Retina (tissue), 1 donor: ENCODE data around the gene THSD7A.

Experiments used
- DNase-seq: peaks from one replicate; pipeline ENCODE4 v3.0.0-alpha.2; 2016

The THSD7A gene

DNA sequence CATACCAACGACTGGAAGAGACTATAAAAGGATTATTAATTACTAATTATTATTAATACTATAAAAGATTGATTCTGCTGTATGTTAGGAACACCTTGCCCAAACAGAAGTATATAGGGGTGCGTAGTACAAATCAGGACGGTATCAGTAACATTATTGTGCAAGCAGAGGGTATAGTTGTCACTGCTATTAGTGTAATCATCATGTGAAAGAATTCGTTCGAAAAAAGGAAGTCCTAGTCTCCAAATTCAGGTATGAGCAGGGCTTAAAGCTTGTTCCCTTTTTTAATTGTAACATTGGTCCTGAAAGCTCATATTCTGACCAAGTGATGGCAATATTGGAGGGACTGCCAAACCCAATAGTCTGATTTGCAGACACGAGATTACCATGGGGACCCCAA lies 81.8 kb downstream of the THSD7A start:
- no peak for DNase-seq

DNA sequence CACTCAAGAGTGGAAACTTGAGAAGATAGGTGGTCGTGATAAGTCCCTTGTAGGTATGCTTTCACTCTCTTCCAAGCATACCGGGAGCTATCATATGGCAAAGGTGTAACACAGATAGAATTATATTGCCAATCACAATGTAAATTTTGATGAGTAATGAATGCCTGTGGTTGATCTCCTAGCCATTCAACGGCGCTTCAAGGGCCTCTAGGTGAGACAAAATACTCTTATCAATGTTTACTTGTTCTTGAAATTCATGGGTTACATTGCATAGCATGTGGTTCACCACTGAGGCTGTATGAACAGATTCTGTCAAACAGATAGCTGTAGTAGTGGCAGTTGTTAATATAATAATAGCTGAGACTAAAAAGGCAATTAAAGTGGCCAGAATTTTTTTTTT lies 82.4 kb downstream of the THSD7A start:
- no peak for DNase-seq

DNA sequence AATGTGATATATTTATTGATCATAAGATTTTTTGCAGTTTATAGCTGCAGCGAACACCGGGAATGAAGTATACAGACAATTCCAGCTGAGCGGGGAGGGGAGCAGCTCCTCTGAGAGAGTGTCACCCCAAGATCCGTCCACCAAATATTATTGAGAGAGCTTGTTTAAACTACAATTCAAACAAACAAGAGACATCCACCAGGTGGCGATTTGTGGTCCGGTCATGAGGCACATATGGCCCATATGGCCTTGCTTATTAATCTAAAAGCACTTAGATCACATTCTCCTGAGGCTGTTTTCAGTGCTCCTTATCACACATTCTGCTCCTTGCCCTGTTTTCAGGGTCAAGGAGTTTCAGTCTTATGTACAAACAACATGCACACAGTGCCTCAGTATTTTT lies 83.1 kb downstream of the THSD7A start:
- peak; percentile 19 for DNase-seq

DNA sequence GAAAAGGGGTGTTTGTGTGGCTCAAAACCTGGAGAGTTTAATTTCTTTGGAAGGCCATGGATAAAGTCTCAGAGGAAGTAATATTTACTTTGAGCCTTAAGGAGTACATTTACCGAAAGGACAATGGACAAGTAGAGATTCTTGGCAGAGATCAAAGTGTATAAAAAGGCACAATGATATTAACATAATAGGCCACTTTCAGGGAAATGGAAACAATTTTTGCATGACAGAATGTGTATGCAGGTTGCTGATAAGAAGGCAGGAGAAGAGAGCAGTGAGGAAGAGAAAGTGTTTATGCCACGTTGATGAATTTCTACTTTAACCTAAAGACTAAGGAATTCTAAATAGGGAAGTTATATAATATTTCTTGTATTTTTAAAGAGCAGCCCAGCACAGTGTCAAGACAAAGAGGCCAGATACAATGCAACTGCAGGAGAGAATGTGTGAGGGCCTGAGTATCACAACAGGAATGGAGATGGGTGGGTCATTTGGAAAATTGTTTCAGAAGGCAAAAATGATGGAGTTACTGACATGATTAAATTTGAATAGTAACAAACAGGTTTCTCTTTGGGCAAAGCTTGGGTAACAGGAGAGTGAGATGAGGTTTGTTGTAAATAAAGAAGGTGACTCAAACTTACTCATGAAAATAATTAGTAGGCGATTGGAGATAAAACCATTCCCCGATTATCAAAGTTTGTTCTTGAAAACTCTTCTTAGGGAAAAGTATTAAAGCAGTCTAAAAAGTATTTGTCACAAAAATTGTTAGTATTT lies 84.1 kb downstream of the THSD7A start:
- DNase-seq: no peak

DNA sequence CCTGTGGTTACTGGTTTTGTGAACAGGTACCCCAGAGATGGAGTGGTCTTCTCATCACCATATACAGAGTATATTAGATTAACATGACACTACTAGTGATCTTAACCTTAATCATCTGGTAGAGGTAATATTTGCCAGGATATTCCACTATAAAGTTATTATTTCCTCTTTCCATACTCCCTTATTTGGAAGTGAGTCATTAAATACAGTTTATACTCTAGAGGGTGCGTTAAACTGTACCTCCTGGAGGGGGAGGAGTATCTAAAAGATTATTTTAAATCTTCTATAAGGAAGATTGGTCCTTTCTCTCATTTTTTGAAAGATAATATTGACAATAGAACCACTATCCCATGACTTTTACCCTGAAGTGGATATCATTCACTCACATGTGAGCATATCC lies 85.4 kb downstream of the THSD7A start:
- DNase-seq: no peak

DNA sequence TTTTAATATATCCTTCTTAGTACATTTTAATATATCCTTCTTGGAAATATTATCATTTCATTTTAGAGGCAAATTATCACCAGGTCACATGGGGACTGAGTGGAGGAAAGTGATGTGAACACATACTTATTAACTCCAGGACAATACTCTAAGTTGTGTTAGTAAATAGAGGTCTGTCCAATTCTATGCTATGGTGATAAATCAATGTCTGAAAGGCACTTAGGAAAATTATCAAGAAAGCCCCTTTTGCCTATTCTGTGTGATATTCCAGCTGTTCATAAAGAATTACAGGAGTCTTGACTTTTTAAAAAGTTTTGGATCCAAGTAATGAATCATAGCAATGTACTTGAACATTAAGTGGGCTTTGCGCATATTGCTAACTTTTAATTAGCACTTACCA lies 88.5 kb downstream of the THSD7A start:
- no peak for DNase-seq

DNA sequence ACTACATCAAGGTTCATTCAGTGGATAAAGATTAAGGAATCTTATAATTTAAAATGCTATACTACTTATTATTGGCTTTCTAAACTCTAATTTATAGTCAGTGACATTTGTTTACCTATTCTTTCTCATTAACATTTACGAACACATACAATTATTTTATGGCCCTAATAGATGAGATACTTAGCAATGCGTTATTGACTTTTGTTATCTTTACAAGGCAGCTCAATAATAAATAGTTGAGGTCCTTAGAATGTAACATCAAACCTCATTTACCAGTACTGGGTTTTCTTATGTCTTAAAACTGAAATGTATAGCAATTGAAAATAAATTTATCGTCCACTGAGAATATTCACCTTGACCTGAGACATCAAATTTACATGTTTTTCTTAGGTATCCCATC lies 89.0 kb downstream of the THSD7A start:
- no peak for DNase-seq

DNA sequence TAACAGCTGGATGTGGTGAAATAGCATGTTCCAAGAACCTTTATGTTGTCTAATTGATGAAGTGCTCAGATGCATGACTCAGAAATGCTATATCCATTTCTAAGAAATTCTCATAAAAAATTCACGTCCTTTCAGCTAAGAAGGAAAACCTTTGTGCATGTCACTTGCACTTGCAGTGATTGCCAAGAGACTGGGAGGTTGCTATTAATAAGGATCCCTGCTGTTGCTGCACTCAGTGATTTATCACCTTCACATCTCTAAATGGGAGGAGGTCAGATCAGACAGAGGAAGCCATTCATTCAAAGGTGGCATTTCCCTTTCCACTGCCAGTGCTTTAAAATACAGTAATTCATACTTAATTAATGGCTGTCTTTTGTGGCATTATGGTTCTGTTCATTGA lies 89.5 kb downstream of the THSD7A start:
- DNase-seq: peak; percentile 53

DNA sequence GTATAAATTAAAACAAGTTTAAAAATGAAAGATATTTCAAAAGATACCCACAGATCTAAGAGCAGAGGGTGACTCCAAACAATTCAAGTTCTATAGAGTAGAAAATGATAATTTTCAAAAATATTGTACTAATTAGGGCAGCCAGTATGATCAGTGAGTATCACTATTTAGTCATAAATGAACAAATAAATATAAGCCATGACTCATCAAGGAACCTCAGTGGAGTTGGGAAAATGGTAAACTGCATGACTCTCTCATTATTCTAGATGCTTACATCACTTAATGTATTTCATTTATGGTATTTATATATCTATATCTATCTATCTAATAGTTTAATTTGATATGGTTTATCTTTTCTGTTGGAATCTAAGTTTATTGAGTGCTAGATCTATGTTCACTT lies 94.3 kb downstream of the THSD7A start:
- DNase-seq: no peak

DNA sequence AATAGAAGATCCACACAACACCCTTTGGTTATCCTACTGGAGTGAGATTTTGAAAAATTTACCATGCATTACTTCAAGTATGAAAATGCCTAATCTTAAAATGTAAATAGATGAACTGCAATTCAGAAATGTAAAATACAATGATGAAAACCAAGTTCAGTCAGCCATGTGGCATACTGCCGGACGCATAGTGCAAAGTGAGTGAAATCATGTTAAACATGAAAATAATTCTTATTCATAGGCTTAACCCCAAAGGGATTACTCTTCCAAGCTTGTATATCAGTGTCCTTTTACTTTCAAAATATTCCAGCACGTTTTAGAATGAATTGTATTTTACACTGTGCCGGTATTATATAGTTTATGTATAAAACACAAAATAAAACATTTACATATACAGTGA lies 99.8 kb downstream of the THSD7A start:
- DNase-seq: no peak

DNA sequence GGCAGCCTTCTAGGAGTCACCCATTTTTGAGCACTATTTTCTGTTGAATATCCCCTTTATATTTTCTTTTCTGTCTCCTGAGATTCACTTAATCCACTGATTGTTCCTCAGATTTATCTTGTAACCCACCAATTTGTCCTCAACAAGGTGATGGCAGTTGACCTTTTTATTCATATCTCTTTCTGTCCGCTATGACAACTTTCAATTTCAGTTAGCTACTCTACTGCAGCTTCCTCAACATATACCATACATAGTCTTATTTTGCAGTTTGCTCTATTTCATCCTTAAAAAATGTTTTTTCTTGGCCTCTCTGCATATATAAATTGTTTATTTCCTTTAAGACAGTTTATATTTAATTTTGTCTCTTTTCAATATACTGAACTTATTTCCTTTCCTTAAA lies 101.3 kb downstream of the THSD7A start:
- no peak for DNase-seq

DNA sequence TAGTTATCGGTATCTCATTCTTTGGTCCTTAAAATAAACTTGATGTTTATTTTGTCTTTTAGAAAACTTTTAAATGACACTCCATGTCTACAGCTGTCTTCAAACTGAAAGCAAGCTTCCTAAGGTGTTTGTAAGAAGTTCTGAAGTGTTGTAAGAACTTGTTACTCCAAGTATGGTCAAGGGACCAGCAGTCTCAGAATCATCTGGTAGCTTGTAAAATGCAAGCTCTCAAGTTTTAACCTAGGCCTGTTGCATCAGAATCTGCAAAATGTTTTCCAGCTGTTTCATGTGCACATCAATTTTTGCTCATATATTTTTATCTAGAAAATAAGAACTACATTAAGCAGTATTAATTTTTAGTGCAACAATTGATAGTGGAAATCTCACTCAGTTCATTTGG lies 104.1 kb downstream of the THSD7A start:
- no peak for DNase-seq

DNA sequence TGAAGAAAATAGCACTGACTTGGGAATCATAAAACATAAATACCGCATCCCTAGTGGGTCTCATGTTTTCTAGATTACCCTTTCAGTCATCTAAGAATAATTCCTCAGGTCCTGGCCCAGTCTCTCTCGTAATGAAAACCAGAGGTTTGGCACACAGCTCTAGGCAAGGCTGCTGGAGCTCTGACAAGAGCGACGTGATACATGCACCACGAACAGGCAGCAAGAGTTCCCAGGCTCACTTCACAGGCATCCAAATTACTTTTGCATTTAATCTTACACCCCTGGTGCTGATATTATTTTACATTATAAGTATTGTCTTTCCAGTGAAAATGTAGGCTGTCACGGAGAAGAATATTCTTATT lies 105.2 kb downstream of the THSD7A start:
- no peak for DNase-seq

DNA sequence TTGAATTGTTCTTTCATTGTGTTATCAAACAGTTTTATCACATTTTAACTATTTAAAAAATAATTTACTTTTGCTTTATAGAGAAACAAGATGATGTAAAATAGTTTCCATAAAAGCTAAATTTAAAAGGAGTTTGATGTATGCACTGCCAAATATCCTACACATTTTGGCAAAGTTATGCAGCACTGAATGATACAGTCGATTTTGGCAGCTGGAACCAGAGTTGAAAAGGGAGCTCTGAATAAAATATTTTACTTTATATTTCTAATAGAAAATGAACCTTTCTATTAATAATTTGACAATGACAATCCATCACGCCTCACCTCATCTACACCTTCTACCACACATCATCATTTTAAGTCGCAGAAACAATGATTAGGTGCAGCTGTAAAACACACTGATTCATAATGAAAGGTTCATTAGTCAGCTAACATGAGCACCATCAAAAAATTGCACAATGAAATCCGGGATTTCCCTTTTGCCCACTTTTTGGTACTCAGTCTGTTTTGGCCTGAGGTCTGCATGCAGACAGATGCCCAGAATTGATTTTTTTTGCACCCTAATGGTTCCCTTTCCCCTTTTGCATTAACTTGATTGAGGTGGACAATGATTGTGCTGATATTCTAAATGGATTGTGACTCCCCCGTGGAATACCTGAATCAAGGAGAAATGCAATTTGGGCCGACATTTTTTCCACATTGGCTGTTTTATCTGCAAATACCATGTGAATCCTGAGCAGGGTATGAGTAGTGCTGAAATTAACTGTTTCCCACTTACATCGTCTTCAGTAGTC lies 105.8 kb downstream of the THSD7A start:
- peak; percentile 39 for DNase-seq

DNA sequence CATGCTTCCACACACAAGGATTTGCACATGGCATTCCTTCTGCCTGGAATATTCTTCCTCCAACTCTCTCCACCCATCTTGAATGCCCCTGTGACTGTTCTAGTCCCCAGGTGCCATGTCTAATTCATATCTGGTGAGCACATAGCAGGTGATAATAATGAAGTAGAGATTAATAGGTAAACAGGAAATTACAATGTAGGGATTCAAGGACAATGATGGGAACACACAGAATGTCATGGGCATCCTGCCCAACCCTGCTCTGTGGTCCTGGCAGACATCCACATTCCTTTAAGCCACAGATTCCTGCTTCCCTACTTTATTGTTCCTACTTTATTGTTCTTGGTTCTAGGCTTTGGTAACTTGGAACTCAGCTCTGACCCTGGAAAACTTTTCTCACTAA lies 115.8 kb downstream of the THSD7A start:
- no peak for DNase-seq

DNA sequence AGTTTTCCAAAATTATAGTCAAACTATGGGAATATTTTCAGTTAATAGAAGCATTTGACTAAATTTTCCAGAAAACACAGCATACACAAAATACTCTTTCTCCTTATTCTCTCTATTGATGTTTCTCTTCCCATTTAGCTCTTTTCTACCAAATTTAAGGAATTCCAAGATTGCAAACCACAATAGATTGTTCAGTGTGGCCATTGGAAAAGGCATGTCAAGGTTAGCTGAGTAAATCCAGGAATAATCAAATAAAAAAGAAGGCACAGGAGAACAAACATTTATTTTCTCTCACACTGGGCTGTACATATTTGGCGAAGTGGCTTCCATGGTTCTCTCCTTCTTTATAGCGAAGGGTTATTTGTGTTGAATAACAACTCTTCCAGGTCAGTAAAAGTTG lies 117.3 kb downstream of the THSD7A start:
- no peak for DNase-seq

DNA sequence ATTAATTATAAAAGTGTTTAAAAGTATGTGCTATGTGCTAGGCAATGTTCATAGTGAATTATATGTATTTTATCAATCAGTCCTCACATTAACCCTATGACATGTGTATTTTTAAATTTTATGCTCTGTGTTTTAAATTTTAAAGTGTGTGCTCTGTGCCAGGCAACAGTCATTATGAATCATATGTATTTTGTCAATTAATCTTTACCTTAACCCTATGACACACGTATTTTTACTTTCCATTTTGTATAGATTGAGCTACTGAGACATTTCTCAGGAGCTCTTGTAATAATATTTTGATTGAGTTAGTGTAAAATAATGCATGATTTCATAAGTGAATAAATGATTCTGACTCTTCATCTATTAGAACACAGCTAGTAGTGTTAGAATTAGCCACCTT lies 117.8 kb downstream of the THSD7A start:
- no peak for DNase-seq

DNA sequence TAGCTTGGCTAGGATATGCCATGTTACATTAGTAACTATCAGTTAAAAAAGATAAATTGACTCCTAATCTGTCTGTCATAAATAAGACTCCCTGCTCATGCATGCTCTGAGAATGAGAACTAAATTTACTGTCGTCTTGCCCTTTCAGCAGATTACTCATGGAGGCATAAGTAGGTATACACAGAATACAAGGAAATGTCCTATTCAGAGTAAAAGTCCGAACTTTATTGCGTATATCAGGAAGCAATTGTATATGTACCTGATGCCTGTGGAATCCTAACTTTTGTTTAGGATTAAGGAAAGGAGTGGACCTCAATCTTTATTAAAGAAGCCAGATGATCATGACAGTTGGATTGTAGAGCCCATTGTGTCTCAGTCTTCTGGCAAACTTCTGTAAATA lies 118.6 kb downstream of the THSD7A start:
- DNase-seq: no peak

DNA sequence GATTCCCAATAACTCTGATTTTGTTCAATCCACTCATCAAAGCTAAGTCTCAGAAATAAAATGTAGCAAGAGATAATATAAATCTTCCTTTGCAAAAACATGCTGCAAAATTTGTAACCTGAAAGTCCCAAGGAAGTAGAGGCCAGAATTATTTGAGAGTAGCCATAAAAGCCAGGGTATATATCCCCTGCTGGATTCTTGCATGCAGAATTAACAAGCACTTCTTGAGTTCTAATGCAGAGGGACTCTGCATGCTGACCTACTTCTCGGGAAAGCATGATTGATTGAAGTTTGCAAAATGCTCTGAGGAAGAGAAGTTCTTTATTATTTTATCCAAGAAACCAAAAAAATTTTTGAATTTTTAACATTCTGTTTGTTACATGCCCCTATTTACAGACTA lies 121.6 kb downstream of the THSD7A start:
- DNase-seq: peak; percentile 38

DNA sequence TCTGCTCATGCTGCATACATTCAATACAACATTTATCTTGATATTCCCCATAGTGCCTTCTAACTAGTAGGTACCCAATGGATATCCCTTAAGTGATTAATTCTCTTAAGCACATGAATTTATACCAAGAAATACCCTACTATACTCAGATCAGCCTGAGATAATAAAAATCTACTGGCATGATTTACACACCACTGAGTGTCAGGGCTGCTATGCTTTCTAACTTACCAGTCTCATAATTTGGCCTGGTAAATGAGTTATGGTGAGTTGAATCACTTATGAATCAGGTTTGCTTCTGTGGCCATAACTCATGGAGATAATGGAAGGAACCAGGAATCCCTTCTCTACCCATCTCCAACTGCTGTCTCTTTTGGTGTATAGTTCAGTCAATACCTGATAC lies 122.8 kb downstream of the THSD7A start:
- DNase-seq: no peak

DNA sequence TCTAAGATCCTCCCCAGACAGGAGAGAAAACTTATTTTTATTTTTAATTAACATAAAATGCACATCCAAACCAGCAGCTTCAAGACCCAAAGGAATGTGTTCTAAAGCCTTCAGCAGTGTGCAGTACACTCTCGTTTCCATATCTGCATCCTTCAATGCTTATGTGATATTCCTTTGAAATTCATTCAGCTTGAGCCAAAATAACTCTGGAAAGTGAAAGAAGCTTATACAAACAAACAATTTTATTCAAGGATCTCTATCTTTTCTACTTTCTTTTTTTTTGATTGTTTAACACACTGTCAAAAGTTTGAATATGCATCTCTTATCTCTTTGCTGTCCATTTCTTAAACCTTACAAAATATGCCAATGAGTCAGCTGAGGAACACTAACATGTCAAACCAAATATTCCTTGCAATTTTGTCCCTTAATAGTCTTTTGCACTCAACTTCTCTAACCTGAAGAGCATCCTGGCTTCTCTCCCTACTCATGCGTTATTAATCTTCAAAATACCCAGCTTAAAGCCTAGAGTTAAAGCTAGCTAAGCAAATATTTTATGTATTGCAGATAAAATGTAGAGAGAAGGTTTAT lies 124.3 kb downstream of the THSD7A start:
- no peak for DNase-seq

DNA sequence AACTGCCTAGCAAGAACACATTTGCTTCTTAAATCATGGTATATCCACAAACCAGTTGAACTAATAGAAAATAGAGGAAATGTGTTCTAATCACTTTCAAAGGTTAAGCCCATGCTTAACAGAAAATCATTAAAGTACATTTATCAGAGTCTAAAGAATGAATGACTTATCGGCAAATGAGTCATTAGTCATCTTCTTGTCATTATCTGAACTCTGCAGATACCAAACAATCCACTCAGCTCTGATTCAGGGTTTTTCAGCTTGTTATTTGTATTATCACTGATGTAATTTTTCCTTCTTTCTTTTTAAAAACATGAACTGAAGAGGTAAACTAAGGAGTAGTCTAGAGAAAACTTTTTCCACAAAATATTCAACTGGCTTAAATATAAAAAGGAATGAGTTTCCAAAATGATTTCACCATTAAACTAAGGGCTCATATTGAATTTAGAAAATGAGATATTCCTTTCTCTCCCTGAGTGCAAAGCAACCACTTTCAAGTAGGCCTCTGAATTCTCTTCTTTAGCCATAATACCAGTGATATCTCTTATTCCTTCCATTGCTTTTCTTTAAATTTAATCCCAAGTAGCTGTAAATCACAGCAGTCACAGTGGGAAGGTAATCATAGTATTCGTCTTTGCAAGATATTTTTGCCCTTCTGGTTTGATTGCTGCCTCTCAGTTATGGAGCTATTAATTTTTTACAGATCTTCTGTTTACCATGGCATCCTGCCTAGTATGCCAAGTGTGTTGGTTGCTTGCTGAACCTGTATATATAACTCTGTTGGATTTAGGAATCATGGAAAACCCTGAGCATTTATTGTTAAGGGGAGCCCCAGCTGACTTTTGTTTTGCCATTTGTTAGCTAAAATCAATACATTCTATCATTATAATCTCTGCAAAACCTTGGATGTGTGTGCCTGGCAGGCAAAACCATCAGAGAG lies 125.1 kb downstream of the THSD7A start:
- no peak for DNase-seq

DNA sequence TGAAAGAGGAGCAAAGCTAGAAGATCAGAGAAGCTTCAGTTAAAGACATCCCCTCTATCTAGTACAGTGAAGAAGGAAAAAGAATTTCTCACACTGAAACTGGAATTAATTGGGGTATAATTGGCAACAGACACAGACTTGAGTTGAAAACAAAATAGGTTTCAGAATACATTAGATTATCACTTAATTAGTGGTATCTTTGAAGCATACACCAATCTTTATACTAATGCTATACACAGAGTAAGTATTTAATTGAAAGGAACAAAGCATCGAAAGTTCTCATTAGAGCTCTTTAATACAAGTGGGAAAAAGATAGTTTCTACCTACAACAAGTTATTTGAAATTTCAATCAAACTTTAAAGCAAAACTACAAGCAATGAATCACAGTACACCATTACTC lies 128.2 kb downstream of the THSD7A start:
- no peak for DNase-seq
